ENCODE measurements around the gene BAG1.

Gene BAG1

GRCh38 chr9:33236571-33236970 lies 27.9 kb downstream of the BAG1 start:
- no peak for DNase-seq
- no peaks in the 10 kb centered on the region for H3K36me3 ChIP-seq
- TF ChIP-seq CTCF (IDR thresholded peaks at IDR 0.05; ENCODE audit: low read depth, low read length) = no peak
- H3K9me3 ChIP-seq = no peaks in the 10 kb centered on the region
- no peak overlapping the region for H3K4me3 ChIP-seq (ENCODE audit: low read depth, low read length)
- peaks cover 7% of the 10 kb centered on the region for H3K4me1 ChIP-seq
- H3K27me3 ChIP-seq = no peaks in the 10 kb centered on the region

GRCh38 chr9:33234511-33235467 lies 29.7 kb downstream of the BAG1 start:
- no peak for TF ChIP-seq CTCF (IDR thresholded peaks at IDR 0.05; ENCODE audit: low read depth, low read length)
- H3K27me3 ChIP-seq = no peaks in the 10 kb centered on the region
- H3K4me3 ChIP-seq (ENCODE audit: low read depth, low read length) = no peak overlapping the region
- DNase-seq = no peak
- H3K4me1 ChIP-seq = peaks cover 1% of the 10 kb centered on the region
- no peaks in the 10 kb centered on the region for H3K9me3 ChIP-seq
- H3K36me3 ChIP-seq = no peaks in the 10 kb centered on the region

- H3K4me1 ChIP-seq = no peaks in the 10 kb centered on the region
- H3K27me3 ChIP-seq = no peaks in the 10 kb centered on the region
- TF ChIP-seq CTCF (IDR thresholded peaks at IDR 0.05; ENCODE audit: low read depth, low read length) = no peak
- H3K4me3 ChIP-seq (ENCODE audit: low read depth, low read length) = no peak overlapping the region
- H3K9me3 ChIP-seq = no peaks in the 10 kb centered on the region
- H3K36me3 ChIP-seq = no peaks in the 10 kb centered on the region
- peak; percentile 33 for DNase-seq
Measured at GRCh38 chr9:33233626-33234342, 30.7 kb downstream of the BAG1 start.

- Histone ChIP-seq H3K36me3 (no peaks in the 10 kb centered on the region), H3K4me3 (ENCODE audit: low read depth, low read length) (no peak overlapping the region), H3K27me3 (no peaks in the 10 kb centered on the region), H3K4me1 (no peaks in the 10 kb centered on the region), H3K9me3 (no peaks in the 10 kb centered on the region)
- TF ChIP-seq CTCF (IDR thresholded peaks at IDR 0.05; ENCODE audit: low read depth, low read length) = no peak
- DNase-seq = no peak
Measured at GRCh38 chr9:33232815-33233214, 31.7 kb downstream of the BAG1 start.

GRCh38 chr9:33231623-33231942 lies 32.9 kb downstream of the BAG1 start:
- Histone ChIP-seq H3K4me3 (ENCODE audit: low read depth, low read length) (no peak overlapping the region), H3K4me1 (no peaks in the 10 kb centered on the region), H3K36me3 (no peaks in the 10 kb centered on the region), H3K9me3 (no peaks in the 10 kb centered on the region), H3K27me3 (no peaks in the 10 kb centered on the region)
- no peak for TF ChIP-seq CTCF (IDR thresholded peaks at IDR 0.05; ENCODE audit: low read depth, low read length)
- no peak for DNase-seq
